IPS-15b (cell line): Measurements from ENCODE around the gene MBNL2.

Experiments used
- H3K27me3 ChIP-seq: one replicate; pipeline ENCODE4 v1.6.1; 2013; ENCODE audit warnings: low read length; ENCODE audit not compliant: control insufficient read depth, insufficient read depth
- H3K36me3 ChIP-seq: one replicate; pipeline ENCODE4 v1.6.1; 2013; ENCODE audit warnings: low read length; ENCODE audit not compliant: control insufficient read depth, insufficient read depth
- H3K4me1 ChIP-seq: one replicate; pipeline ENCODE4 v1.6.1; 2013; ENCODE audit warnings: mild to moderate bottlenecking, low read length; ENCODE audit not compliant: control insufficient read depth, insufficient read depth
- H3K4me3 ChIP-seq: one replicate; pipeline ENCODE4 v1.5.1; 2013; ENCODE audit warnings: low read depth, low read length
- H3K9ac ChIP-seq: one replicate; pipeline ENCODE4 v1.6.1; 2013; ENCODE audit warnings: low read depth, mild to moderate bottlenecking, low read length
- H3K9me3 ChIP-seq: one replicate; pipeline ENCODE4 v1.6.1; 2013; ENCODE audit warnings: mild to moderate bottlenecking, low read length; ENCODE audit not compliant: control insufficient read depth, insufficient read depth

Gene MBNL2

GRCh38 chr13:97327506-97328221 lies 105.5 kb downstream of the MBNL2 start:
- H3K4me1 ChIP-seq = peaks cover 4% of the 10 kb centered on the region
- H3K9ac ChIP-seq = no peak overlapping the region
- no peaks in the 10 kb centered on the region for H3K27me3 ChIP-seq
- H3K36me3 ChIP-seq = no peaks in the 10 kb centered on the region
- no peak overlapping the region for H3K4me3 ChIP-seq
- H3K9me3 ChIP-seq = no peaks in the 10 kb centered on the region

DNA sequence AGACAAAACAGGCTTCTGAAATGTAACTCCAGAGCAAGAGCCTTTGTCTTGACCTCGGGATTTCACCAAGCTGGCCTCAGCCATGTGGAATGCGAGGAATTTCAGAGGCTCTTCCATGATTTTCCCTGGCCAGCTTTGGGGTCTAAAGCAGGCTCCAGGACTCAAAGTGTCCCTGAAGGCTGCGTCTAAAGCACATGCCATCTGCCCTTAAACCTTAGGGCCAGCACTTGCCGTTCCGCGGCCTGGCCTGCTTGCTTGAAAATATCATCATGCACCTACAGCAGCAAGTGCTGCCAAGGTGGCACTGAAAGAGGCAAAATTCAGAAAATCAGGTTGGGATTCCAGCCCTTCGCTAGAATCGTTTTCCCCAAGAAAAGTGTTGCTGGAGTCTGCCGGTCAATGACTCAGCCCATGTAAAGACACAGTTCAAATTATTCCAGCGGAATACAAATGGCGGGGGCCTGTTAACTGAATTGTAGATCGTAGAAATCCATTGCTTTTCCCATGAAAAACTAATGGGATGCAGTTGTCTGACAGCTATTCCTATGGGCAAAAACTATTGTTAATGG lies 106.2 kb downstream of the MBNL2 start:
- Histone ChIP-seq H3K9me3 (no peaks in the 10 kb centered on the region), H3K9ac (no peak overlapping the region), H3K4me3 (no peak overlapping the region), H3K4me1 (peaks cover 4% of the 10 kb centered on the region), H3K27me3 (no peaks in the 10 kb centered on the region), H3K36me3 (no peaks in the 10 kb centered on the region)

- H3K9me3 ChIP-seq = no peaks in the 10 kb centered on the region
- no peaks in the 10 kb centered on the region for H3K27me3 ChIP-seq
These were observed 107.2 kb downstream of the MBNL2 start for GRCh38 chr13:97329331-97329730.

GRCh38 chr13:97330448-97330847 lies 108.3 kb downstream of the MBNL2 start:
- Histone ChIP-seq H3K9ac (no peak overlapping the region), H3K4me3 (no peak overlapping the region), H3K9me3 (no peaks in the 10 kb centered on the region), H3K36me3 (no peaks in the 10 kb centered on the region), H3K27me3 (no peaks in the 10 kb centered on the region), H3K4me1 (peaks cover 4% of the 10 kb centered on the region)

More at GRCh38 chr13:97329331-97329730, 107.2 kb downstream of the MBNL2 start:
- Histone ChIP-seq H3K36me3 (no peaks in the 10 kb centered on the region), H3K4me1 (peaks cover 4% of the 10 kb centered on the region), H3K9ac (no peak overlapping the region), H3K4me3 (no peak overlapping the region)

DNA sequence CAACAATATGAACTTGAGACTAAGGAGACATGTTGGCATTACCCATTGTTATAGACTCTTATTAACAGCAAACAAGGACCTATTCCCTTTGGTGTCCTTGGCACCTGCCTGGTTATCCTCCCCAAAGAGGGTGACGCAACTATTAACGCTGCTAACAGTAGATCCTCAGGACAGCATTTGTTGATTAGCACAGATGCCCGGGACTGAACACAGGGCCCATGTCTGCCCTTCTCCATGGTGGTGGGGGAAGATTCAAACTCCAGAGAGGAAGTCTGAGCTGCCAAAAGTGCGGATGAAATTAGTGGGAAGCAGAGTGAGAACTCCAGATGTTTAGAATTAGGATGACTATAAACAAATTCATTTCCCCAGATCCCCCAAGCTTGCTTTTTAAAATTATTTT lies 110.6 kb downstream of the MBNL2 start:
- no peaks in the 10 kb centered on the region for H3K36me3 ChIP-seq
- H3K4me3 ChIP-seq = no peak overlapping the region
- peaks cover 3% of the 10 kb centered on the region for H3K4me1 ChIP-seq
- H3K9me3 ChIP-seq = no peaks in the 10 kb centered on the region
- H3K27me3 ChIP-seq = no peaks in the 10 kb centered on the region
- H3K9ac ChIP-seq = no peak overlapping the region

- Histone ChIP-seq H3K4me1 (no peaks in the 10 kb centered on the region), H3K9ac (no peak overlapping the region), H3K36me3 (no peaks in the 10 kb centered on the region), H3K27me3 (no peaks in the 10 kb centered on the region), H3K9me3 (no peaks in the 10 kb centered on the region), H3K4me3 (no peak overlapping the region)
These were observed 111.8 kb downstream of the MBNL2 start for GRCh38 chr13:97333983-97334382.

GRCh38 chr13:97334690-97335089 lies 112.6 kb downstream of the MBNL2 start:
- no peaks in the 10 kb centered on the region for H3K4me1 ChIP-seq
- H3K9me3 ChIP-seq = no peaks in the 10 kb centered on the region
- no peak overlapping the region for H3K9ac ChIP-seq
- H3K27me3 ChIP-seq = no peaks in the 10 kb centered on the region
- no peaks in the 10 kb centered on the region for H3K36me3 ChIP-seq
- H3K4me3 ChIP-seq = no peak overlapping the region

DNA sequence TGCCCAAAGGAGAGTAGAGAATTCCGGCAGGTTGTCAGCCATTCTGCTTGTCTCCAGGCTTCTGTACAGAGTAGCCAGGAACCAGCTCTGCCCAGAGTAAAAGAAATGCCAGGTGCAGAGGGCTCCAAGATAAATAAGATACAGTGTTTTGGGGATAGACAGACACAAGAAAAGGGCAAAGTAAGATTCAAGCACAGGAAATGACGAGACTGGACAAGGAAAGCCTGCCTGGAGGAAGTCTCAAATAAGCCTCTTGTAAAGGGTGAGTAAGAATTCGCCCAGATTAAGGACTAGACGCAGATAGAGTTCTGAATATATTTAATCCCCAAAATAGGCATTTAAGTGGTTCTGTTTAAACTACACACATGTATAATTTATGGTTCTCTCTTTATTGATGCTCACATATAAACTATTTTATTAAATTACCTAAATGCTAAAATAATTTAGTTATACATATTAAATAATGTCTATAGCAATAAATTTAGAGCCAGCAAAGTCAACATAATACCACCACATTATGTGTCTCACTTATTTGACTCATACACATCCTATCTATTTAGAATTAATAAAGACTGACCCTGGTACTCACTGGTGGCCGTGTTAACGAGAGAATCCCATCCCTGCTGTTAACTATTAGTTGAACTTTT lies 113.5 kb downstream of the MBNL2 start:
- Histone ChIP-seq H3K4me3 (no peak overlapping the region), H3K4me1 (no peaks in the 10 kb centered on the region), H3K36me3 (no peaks in the 10 kb centered on the region), H3K27me3 (no peaks in the 10 kb centered on the region), H3K9me3 (no peaks in the 10 kb centered on the region), H3K9ac (no peak overlapping the region)

- no peaks in the 10 kb centered on the region for H3K4me1 ChIP-seq
- H3K9ac ChIP-seq = no peak overlapping the region
- H3K9me3 ChIP-seq = no peaks in the 10 kb centered on the region
- no peak overlapping the region for H3K4me3 ChIP-seq
- no peaks in the 10 kb centered on the region for H3K27me3 ChIP-seq
- no peaks in the 10 kb centered on the region for H3K36me3 ChIP-seq
These were observed 115.9 kb downstream of the MBNL2 start for GRCh38 chr13:97337985-97338499.

- Histone ChIP-seq H3K4me3 (no peak overlapping the region), H3K27me3 (no peaks in the 10 kb centered on the region), H3K36me3 (no peaks in the 10 kb centered on the region), H3K4me1 (no peaks in the 10 kb centered on the region), H3K9me3 (no peaks in the 10 kb centered on the region), H3K9ac (no peak overlapping the region)
These were observed 116.4 kb downstream of the MBNL2 start for GRCh38 chr13:97338571-97338970.

- Histone ChIP-seq H3K4me3 (no peak overlapping the region), H3K9ac (no peak overlapping the region), H3K9me3 (no peaks in the 10 kb centered on the region), H3K36me3 (no peaks in the 10 kb centered on the region), H3K27me3 (no peaks in the 10 kb centered on the region), H3K4me1 (no peaks in the 10 kb centered on the region)
These were observed 117.2 kb downstream of the MBNL2 start for GRCh38 chr13:97339019-97339987.
